Fibroblast of mammary gland (primary cell): ENCODE data around the gene PLEKHA8.

Source experiments
- DNase-seq: peaks from one replicate; pipeline ENCODE4 v3.0.0-alpha.2; 2010; ENCODE audit warnings: low read depth
- H3K4me3 ChIP-seq: 2 replicates; pipeline ENCODE4 v1.5.1; 2011; ENCODE audit warnings: low read depth, mild to moderate bottlenecking, low read length, moderate library complexity; ENCODE audit not compliant: control insufficient read depth
- CTCF ChIP-seq: conservative IDR thresholded peaks from 2 replicates; pipeline ENCODE4 v1.5.1; 2011; ENCODE audit warnings: low read depth, low read length, inconsistent platforms; ENCODE audit not compliant: control insufficient read depth, insufficient read depth

PLEKHA8 gene

GRCh38 chr7:30159698-30160143, 131.5 kb downstream of the PLEKHA8 start:
- peak; percentile 44 for DNase-seq
- H3K4me3 ChIP-seq: no peak overlapping the region
- peak; percentile 35 for TF ChIP-seq CTCF

GRCh38 chr7:30160329-30160728, 132.1 kb downstream of the PLEKHA8 start:
- no peak for DNase-seq
- no peak overlapping the region for H3K4me3 ChIP-seq
- no peak for TF ChIP-seq CTCF

GRCh38 chr7:30162133-30162532, 133.9 kb downstream of the PLEKHA8 start:
- DNase-seq: no peak
- no peak for TF ChIP-seq CTCF
- no peak overlapping the region for H3K4me3 ChIP-seq

GRCh38 chr7:30162622-30163124, 134.5 kb downstream of the PLEKHA8 start:
- DNase-seq: peak; percentile 77

GRCh38 chr7:30163231-30163894, 135.2 kb downstream of the PLEKHA8 start:
- no peak overlapping the region for H3K4me3 ChIP-seq
- no peak for TF ChIP-seq CTCF
- DNase-seq: no peak

More at GRCh38 chr7:30162622-30163124, 134.5 kb downstream of the PLEKHA8 start:
- H3K4me3 ChIP-seq: no peak overlapping the region
- no peak for TF ChIP-seq CTCF

- no peak overlapping the region for H3K4me3 ChIP-seq
- peak; percentile 56 for TF ChIP-seq CTCF
- peak; percentile 73 for DNase-seq
Observed at GRCh38 chr7:30164567-30164966, 136.4 kb downstream of the PLEKHA8 start.
